Measurements from ENCODE around the gene RPL36A.

- TF ChIP-seq GATA2 (IDR thresholded peaks at IDR 0.05; ENCODE audit: low read depth, low read length) = no peak
- no peak for TF ChIP-seq GATA3 (IDR thresholded peaks at IDR 0.05; ENCODE audit: low read depth, low read length)
Observed at GRCh38 chrX:101395789-101396188, 5.0 kb downstream of the RPL36A start.
